NCI-H1092 treated with DMSO at 0.1 percent for 48 hours (cell line): ENCODE measurements around the gene ZCCHC18.

ENCODE experiments used
- DNase-seq: peaks from one replicate; lab custom pipeline; 2025; lab: John Stamatoyannopoulos, UW

Gene ZCCHC18

GRCh38 chrX:104134583-104135261, 22.4 kb downstream of the ZCCHC18 start:
- DNase-seq, result no peak

GRCh38 chrX:104135677-104136076, 23.4 kb downstream of the ZCCHC18 start:
- no peak for DNase-seq

GRCh38 chrX:104136241-104137019, 24.1 kb downstream of the ZCCHC18 start:
- peak; percentile 89 for DNase-seq

GRCh38 chrX:104137496-104137895, 25.2 kb downstream of the ZCCHC18 start:
- no peak for DNase-seq

- no peak for DNase-seq
These were observed 28.9 kb downstream of the ZCCHC18 start for GRCh38 chrX:104141087-104141760.

GRCh38 chrX:104151037-104151436, 38.7 kb downstream of the ZCCHC18 start:
- no peak for DNase-seq

GRCh38 chrX:104156630-104157529, 44.6 kb downstream of the ZCCHC18 start, which contains the start of gene SLC25A53:
SLC25A53 (minus strand) TSS chrX:104157009; CDS start chrX:104105257, 51,752 bp downstream.
- peak; percentile 95 for DNase-seq
